LNCAP (cell line): ENCODE data around the gene MED8.

ENCODE experiments used
- TF ChIP-seq, protein P1 (sequence below): fragments of 450-650 bp; IDR thresholded peaks from 2 replicates; pipeline ENCODE4 v1.5.1; 2017; ENCODE audit warnings: mild to moderate bottlenecking

The MED8 gene

GRCh38 chr1:43427524-43427923 lies 37.9 kb upstream of the MED8 start:
- TF ChIP-seq, protein P1, sequence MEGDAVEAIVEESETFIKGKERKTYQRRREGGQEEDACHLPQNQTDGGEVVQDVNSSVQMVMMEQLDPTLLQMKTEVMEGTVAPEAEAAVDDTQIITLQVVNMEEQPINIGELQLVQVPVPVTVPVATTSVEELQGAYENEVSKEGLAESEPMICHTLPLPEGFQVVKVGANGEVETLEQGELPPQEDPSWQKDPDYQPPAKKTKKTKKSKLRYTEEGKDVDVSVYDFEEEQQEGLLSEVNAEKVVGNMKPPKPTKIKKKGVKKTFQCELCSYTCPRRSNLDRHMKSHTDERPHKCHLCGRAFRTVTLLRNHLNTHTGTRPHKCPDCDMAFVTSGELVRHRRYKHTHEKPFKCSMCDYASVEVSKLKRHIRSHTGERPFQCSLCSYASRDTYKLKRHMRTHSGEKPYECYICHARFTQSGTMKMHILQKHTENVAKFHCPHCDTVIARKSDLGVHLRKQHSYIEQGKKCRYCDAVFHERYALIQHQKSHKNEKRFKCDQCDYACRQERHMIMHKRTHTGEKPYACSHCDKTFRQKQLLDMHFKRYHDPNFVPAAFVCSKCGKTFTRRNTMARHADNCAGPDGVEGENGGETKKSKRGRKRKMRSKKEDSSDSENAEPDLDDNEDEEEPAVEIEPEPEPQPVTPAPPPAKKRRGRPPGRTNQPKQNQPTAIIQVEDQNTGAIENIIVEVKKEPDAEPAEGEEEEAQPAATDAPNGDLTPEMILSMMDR, result no peak

DNA sequence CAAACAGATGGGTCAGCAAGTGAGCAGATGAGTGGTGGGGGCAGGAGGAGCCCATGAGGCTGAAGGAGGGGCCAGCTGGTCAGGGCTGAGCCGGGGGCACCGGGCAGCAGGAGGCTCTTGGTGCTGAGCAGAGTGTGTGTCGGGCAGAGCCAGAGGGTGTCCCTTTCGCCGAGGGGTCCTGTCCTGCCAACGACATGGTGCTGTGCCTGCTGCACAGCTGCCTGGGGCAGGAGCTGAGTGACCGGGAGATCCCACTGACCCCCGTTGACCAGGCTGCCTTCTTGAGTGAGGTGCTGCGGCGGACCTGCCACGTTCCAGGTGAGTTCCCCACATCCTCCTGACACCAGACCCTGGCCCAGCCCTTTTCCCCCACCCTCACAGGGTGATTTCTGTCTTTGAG lies 36.6 kb upstream of the MED8 start:
- TF ChIP-seq, protein P1, result no peak

DNA sequence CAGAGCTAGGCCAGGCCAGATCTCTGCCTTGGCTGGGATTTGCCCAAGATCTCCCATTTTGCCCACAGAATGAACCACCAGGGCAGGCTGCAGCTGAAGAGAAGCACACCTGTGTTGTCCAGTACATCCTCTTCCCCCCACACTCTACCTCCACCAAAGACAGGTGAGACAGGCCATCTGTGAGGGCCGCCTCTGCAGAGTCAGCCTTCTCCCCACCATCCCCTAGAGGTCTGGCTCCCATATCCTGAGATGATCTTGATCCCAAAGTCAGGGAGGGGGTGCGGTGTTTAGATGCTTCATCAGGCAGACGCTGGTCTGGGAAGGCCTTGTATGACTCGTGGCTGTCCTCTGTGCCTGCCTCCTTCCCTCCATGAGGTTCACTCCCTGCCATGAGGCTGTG lies 35.4 kb upstream of the MED8 start:
- TF ChIP-seq, protein P1, result no peak

GRCh38 chr1:43423672-43424550 lies 34.3 kb upstream of the MED8 start:
- TF ChIP-seq, protein P1, result no peak

DNA sequence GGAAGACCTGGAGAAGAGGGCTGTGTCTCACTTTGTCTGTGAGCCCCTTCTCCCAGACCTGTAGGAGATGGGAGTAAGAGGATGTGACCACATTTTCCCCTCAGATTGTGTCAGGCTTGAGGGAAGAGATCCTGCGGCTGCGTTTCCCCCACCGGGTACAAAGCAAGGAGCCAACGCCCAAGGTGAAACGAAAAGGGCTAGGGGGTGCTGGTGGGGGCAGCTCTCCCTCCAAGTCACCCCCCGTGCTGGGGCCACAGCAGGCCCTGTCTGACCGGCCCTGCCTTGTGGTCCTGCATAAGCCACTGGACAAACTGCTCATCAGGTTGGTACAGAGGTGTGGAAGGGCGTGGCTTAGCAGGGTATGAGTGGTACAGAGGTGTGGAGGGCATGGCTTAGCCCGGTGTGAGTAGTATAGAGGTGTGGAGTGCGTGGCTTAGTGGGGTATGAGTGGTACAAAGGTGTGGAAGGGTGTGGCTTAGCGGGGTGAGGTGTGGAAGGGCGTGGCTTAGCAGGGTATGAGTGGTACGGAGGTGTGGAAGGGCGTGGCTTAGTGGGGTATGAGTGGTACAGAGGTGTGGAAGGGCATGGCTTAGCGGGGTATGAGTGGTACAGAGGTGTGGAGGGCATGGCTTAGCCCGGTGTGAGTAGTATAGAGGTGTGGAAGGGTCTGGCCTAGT lies 33.5 kb upstream of the MED8 start:
- TF ChIP-seq, protein P1, result no peak

GRCh38 chr1:43421976-43422750 lies 32.6 kb upstream of the MED8 start:
- TF ChIP-seq, protein P1, result no peak

- TF ChIP-seq, protein P1, result no peak
Observed at GRCh38 chr1:43421396-43421795, 31.8 kb upstream of the MED8 start.
